Liver (tissue), 5 donors: Measurements from ENCODE around the gene EVPLL. TPM values are rescaled to one million over a fixed set of nuclear protein-coding genes. Genes with fewer than 3 reads are reported as not detected.

Experiments
- polyA plus RNA-seq, 2 donors: library from polyadenylated mRNA; stranded (reverse) in 1 of 2; unstranded in 1 of 2; fragments of 200-250 nt in 1 of 2; fragments of >200 nt in 1 of 2; fragmentation: Nextera tagmentation in 1 of 2; extraction: Ambion mirVana in 1 of 2; gene quantifications; one replicate each; pipeline versions ENCODE4 v1.2.1 to v1.2.3, GENCODE V29; 2013 to 2015
- small RNA-seq: library from RNA; depleted of rRNA; stranded (forward); fragments of <200 nt; gene quantifications from one replicate; pipeline ENCODE3, GENCODE V24; 2014
- total RNA-seq, 2 donors: library from RNA; depleted of rRNA; stranded (reverse); fragments of >200 nt; gene quantifications; one replicate each; pipeline ENCODE4 v1.2.3, GENCODE V29; 2014
- donor health status: healthy.
- donor health status: healthy.
- donor health status: healthy.

The EVPLL gene
- total and polyA plus RNA-seq, 4 donors: 0.44 to 1.0 (median 1.0) TPM; not detected in 1

Small RNAs within 50 kb of the gene (small RNA-seq; reads per million reads assigned to genes)
- not detected for gene AL353997.5
- gene YWHAEP2: not detected

Other genes starting within 250 kb of the EVPLL start
- 10 to 100 TPM; 62.1 to 67.8 TPM for gene ALKBH5, start 193.9 kb upstream of the EVPLL start, total RNA-seq
- gene ALKBH5, start 193.9 kb upstream of the EVPLL start, polyA plus RNA-seq: 10 to 100 TPM; 30.5 to 30.6 TPM
- gene LLGL1, start 152.1 kb upstream of the EVPLL start, total RNA-seq: 10 to 100 TPM in 1 of 2 donors, 1 to 10 TPM in 1; 3.4 to 12.0 TPM
- 1 to 10 TPM in 1 of 2 donors, under 1 TPM in 1; 0.39 to 2.2 TPM for gene LLGL1, start 152.1 kb upstream of the EVPLL start, polyA plus RNA-seq
- 10 to 100 TPM; 73.4 to 90.9 TPM for gene FLII, start 119.0 kb upstream of the EVPLL start, total RNA-seq
- gene FLII, start 119.0 kb upstream of the EVPLL start, polyA plus RNA-seq: 10 to 100 TPM; 49.3 to 79.3 TPM
- 10 to 100 TPM in 1 of 2 donors, 1 to 10 TPM in 1; 7.4 to 11.1 TPM for gene MIEF2, start 117.1 kb upstream of the EVPLL start, total RNA-seq
- gene MIEF2, start 117.1 kb upstream of the EVPLL start, polyA plus RNA-seq: 1 to 10 TPM; 4.1 to 5.8 TPM
- 10 to 100 TPM; 18.3 to 37.5 TPM for gene TOP3A, start 62.8 kb upstream of the EVPLL start, total RNA-seq
- 10 to 100 TPM in 1 of 2 donors, 1 to 10 TPM in 1; 6.6 to 10.2 TPM for gene TOP3A, start 62.8 kb upstream of the EVPLL start, polyA plus RNA-seq
- gene SMCR8, start 62.5 kb upstream of the EVPLL start, total RNA-seq: 1 to 10 TPM; 9.0 to 9.7 TPM
- 1 to 10 TPM in 1 of 2 donors, under 1 TPM in 1; 0.76 to 3.2 TPM for gene SMCR8, start 62.5 kb upstream of the EVPLL start, polyA plus RNA-seq
- 100 to 1,000 TPM in 1 of 2 donors, 10 to 100 TPM in 1; 39.6 to 307 TPM for gene SHMT1, start 14.2 kb upstream of the EVPLL start, total RNA-seq
- gene SHMT1, start 14.2 kb upstream of the EVPLL start, polyA plus RNA-seq: 100 to 1,000 TPM; 343 to 360 TPM
- under 1 TPM in 1 of 2 donors, not detected in 1; 0.25 TPM for gene LGALS9C, start 99.0 kb downstream of the EVPLL start, total RNA-seq
- gene LGALS9C, start 99.0 kb downstream of the EVPLL start, polyA plus RNA-seq: under 1 TPM; 0.18 to 0.24 TPM